HL-60 (cell line): ENCODE data around the gene LRRC8E.

Experiments
- DNase-seq, 2 experiments: peaks; one replicate each; pipeline ENCODE4 v3.0.0-alpha.2; 2010 to 2020; ENCODE audit warnings: low read depth in 1 of 2, low spot score in 1 of 2
- H3K27ac ChIP-seq: fragments of 250-450 bp; sonication (Bioruptor Pico); replicated peaks from 2 replicates; pipeline ENCODE4 v1.5.1; 2020; ENCODE audit warnings: mild to moderate bottlenecking, moderate library complexity
- H3K27me3 ChIP-seq: fragments of 250-450 bp; sonication (Bioruptor Pico); 2 replicates; pipeline ENCODE4 v1.5.1; 2021; ENCODE audit warnings: mild to moderate bottlenecking, moderate library complexity; ENCODE audit not compliant: insufficient read depth, poor library complexity, severe bottlenecking
- H3K4me3 ChIP-seq: replicated peaks from 2 replicates; pipeline ENCODE4 v1.5.1; 2011; ENCODE audit warnings: mild to moderate bottlenecking, control low read depth, low read length; ENCODE audit not compliant: insufficient read depth
- CTCF ChIP-seq: IDR thresholded peaks from one replicate; pipeline ENCODE4 v1.5.1; 2011; ENCODE audit warnings: low read length, control low read depth, inconsistent platforms; ENCODE audit not compliant: insufficient read depth
- GABPA ChIP-seq: IDR thresholded peaks from 2 replicates; pipeline ENCODE4 v1.6.1; 2012; ENCODE audit warnings: low read depth
- POLR2AphosphoS5 ChIP-seq: IDR thresholded peaks from 2 replicates; pipeline ENCODE4 v1.6.1; 2012; ENCODE audit warnings: low read depth
- REST ChIP-seq: IDR thresholded peaks from 2 replicates; pipeline ENCODE4 v1.6.1; 2012; ENCODE audit warnings: low read depth; ENCODE audit not compliant: insufficient replicate concordance
- SPI1 ChIP-seq: IDR thresholded peaks from 2 replicates; pipeline ENCODE4 v1.6.1; 2012; ENCODE audit warnings: low read depth, mild to moderate bottlenecking, borderline replicate concordance

LRRC8E gene

GRCh38 chr19:7874897-7875273 is 13.4 kb upstream of the LRRC8E start:
- no peak for DNase-seq
- Histone ChIP-seq H3K4me3 (no peak overlapping the region), H3K27ac (no peak overlapping the region), H3K27me3 (peaks cover 23% of the 10 kb centered on the region)
- no peak for TF ChIP-seq GABPA
- TF ChIP-seq SPI1: no peak

DNA sequence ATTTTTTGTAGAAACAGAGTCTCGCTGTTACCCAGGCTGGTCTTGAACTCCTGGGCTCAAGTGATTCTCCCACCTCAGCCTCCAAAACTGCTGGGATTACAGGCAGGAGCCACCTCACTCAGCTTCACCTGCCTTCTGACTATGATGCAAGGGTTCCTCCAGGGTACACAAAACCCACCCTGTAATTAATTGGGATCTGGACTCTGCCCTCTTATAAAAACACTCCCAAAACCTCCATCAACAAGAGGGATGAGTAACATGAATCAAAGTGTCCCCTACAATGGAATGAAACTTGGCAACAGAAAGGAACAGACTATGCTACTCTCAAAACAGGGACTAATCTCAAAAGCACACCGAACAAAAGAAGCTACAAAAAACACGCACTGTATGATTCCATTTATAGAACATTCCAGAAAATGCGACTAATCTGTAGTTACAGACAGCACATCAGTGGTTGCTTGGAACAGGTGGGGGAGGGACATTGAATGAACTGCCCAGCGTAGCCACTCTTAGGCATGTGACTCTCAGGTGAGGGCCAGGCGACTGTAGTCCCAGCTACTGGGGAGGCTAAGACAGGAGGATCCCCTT is 11.0 kb upstream of the LRRC8E start:
- no peak for DNase-seq
- no peak overlapping the region for H3K4me3 ChIP-seq
- peaks cover 23% of the 10 kb centered on the region for H3K27me3 ChIP-seq
- TF ChIP-seq POLR2AphosphoS5 (no peak), CTCF (no peak)
- no peak overlapping the region for H3K27ac ChIP-seq

- DNase-seq: no peak
- TF ChIP-seq REST: no peak
- no peak for TF ChIP-seq GABPA
These were observed 9.1 kb upstream of the LRRC8E start for GRCh38 chr19:7879111-7879807.

DNA sequence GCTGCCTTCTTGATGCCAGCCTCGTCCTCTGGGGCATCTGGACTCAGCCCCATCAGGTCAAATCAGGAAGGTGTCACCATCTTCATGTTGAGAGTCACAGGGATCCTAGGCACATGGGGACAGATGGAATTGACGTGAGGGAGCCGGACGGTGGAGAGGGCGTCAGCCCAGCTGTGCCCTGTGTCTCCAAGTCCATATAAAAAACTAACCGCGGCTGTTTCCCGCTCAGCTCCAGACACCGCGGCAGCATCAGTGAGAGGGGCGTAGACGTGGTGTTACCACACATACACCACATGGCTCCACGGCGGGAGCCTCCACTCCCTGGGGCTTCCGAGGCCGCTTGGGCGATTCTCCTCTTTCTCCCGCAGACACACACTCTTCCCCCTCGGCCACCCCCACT is 8.5 kb upstream of the LRRC8E start:
- Histone ChIP-seq H3K27ac (no peak overlapping the region), H3K27me3 (peaks cover 4% of the 10 kb centered on the region), H3K4me3 (no peak overlapping the region)
- TF ChIP-seq SPI1: no peak
- TF ChIP-seq REST: no peak
- TF ChIP-seq CTCF: no peak
- TF ChIP-seq GABPA: no peak
- no peak for TF ChIP-seq POLR2AphosphoS5
- no peak for DNase-seq

More at GRCh38 chr19:7879111-7879807, 9.1 kb upstream of the LRRC8E start:
- no peak overlapping the region for H3K4me3 ChIP-seq
- H3K27me3 ChIP-seq: peaks cover 9% of the 10 kb centered on the region
- no peak overlapping the region for H3K27ac ChIP-seq

- Histone ChIP-seq H3K27ac (no peak overlapping the region), H3K27me3 (peaks cover 3% of the 10 kb centered on the region), H3K4me3 (no peak overlapping the region)
- DNase-seq: no peak
- TF ChIP-seq REST (no peak), GABPA (no peak)
These were observed 6.4 kb upstream of the LRRC8E start for GRCh38 chr19:7881910-7882309.
